Stimulated activated CD4-positive, alpha-beta T cell treated with anti-CD3 and anti-CD28 coated beads, TNF-alpha, amount 100 ng/mL, for 4 hours (primary cell): ENCODE data around the gene TENM4.

Experiments
- DNase-seq, 3 experiments: peaks; one replicate each; pipeline ENCODE4 v3.0.0-alpha.2; 2020; ENCODE audit warnings: low read depth in 3 of 3

TENM4 gene

DNA sequence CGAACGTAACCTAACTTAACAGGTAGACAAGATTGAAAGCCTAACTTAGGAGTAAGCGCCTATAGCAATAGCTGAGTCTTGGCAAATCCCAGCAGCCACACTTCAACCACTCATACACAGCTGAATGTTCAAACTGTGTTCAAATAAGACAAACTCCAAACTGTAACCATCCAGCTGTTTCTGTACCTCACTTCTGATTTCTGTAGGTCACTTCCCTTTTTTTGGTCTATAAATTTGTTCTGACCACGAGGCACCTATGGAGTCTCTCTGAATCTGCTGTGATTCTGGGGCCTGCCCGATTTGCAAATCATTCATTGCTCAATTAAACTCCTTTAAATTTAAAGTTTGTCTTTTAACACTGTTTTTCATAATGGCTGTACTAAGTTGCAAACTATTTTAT is 8.2 kb upstream of the TENM4 start:
- no peak for DNase-seq

GRCh38 chr11:79447038-79447786 is 6.4 kb upstream of the TENM4 start:
- DNase-seq, result no peak

DNA sequence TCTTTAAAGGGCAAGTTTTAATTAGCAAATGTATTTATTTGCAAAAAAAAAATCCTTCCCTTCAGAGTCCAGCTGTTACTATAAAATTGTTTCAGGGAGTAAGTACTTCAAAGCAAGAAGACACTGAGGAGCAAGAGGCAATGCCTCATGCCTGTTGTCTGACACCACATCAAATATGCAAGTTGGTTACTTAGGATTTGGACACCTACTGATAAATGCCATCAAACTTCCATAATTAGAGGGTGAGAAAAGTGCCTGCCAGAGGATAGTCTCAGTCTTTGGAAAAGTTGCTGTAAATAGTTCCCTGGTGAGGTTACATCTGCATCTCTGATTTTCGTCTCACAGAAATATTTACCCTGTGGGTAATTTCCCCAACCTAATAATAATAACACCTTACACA is 4.1 kb upstream of the TENM4 start:
- DNase-seq, result no peak

DNA sequence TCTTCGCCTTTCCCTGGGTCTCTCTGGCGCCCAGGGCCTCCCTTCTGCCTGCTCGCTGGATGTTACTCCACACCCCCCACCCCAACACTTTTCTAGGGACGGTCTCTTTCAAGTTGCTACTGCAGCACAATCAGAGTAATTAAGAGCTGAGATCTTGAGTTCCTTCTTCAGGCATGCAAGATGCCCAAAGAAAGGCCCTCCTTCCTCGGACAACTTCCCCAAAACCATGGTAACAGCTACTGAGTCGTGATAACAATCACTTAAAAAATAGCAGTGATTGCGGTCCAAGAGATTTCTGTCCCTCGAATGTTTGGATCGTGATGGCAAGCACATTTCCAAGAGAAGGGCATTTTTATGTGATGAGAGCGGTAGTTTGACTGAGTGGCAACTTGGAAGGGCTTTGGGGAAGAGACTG is 638 bp upstream of the TENM4 start:
- DNase-seq, result no peak

GRCh38 chr11:79439886-79440570 is 802 bp downstream of the TENM4 start:
- no peak for DNase-seq

- DNase-seq, result no peak
Measured at GRCh38 chr11:79439410-79439885, 1.4 kb downstream of the TENM4 start.

- DNase-seq, result no peak
Measured at GRCh38 chr11:79438631-79439409, 2.0 kb downstream of the TENM4 start.

- DNase-seq, result no peak
Measured at GRCh38 chr11:79437981-79438630, 2.7 kb downstream of the TENM4 start.

DNA sequence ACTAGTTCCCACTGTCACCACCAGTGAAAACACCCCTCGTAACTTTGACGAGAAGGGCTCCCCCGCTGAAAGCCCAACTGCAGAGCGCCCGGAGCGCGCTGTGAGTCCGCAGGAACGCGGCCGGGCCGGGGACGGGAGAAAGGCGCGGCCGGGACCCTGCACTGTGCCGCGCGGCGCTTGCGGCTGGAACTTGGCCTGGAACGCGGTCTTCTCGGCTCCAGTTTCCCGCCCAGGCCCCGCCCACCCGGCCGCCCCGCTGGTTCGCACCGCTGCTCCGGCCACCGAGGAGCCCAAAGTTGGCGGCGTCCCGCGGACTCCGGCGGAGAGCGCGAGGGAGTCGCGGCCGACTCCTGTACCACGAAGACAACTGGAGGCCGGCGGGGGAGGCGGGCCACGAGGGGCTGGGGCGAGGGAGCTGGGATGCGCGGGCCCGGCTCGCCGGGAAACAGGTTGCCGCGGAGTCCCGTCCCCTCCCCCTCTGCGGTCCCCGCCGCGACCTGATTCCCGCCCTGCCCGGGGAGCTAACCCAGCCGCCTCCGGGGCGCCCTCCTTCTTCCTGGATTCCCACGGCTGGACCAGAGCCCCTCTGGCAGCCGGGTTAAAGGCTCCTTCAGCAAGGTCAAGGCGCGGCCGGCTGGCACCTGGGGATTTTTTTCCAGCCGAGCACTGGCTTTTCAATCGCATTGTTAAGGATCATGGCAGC is 3.4 kb downstream of the TENM4 start:
- no peak for DNase-seq

GRCh38 chr11:79436919-79437277 is 3.9 kb downstream of the TENM4 start:
- no peak for DNase-seq

GRCh38 chr11:79434283-79434682 is 6.5 kb downstream of the TENM4 start:
- DNase-seq, result no peak

- DNase-seq, result no peak
Measured at GRCh38 chr11:79432138-79432537, 8.7 kb downstream of the TENM4 start.

- no peak for DNase-seq
Measured at GRCh38 chr11:79431535-79431934, 9.3 kb downstream of the TENM4 start.

DNA sequence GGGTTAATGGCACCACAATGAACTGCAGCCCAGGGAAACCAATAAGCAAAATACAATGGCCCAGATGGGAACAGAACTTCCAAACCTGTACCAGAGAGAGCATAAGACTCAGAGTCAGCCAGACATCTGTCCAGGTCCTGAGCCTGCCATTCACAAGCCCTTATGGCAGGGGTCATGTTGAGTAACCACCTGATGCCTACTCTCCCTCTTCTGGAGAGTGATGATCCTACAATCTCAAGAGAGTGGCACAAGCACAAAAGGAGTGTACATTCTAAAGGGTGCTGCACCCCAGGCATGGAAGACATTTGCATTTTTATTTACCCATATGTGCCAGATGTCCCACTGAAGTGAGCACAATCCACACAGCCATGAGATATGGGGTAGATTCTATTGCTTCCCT is 10.6 kb downstream of the TENM4 start:
- DNase-seq, result no peak

DNA sequence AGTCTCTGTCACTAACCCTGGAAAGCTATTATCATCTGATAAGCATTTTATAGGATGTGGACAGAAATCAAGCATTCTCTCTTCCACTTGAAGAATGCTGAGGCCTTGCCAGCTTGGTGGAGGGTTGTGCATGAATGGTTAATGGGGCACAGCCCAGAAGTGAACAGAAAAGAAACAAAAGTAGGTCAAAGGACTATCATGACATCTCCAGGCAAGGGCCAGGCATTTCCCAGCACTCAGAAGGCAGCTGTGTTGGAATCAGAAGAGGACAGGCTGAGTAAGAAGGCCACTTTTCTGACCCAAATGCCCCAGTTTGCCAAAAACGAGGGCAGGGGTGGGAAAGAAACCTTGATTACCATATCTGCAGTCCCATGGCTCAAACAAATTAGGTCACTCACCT is 12.4 kb downstream of the TENM4 start:
- DNase-seq, result no peak

GRCh38 chr11:79427611-79428327 is 13.1 kb downstream of the TENM4 start:
- no peak for DNase-seq

DNA sequence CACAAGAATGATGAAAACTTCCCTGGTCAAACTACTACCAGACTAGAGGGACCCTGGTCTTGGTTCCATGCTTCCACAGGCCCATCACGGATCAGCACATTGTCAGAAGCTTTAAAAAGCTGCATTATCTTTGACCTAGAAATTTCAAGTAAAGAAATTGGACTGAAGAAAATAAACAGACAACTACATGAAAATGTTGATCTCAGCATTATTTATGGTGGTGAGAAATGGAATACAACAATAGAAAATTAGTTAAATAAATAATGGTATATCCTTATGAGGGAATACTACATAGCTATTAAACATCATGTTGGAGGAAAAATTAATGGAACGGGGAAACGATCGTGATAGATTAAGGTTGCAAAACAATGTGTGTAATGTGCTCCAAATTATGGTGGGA is 13.7 kb downstream of the TENM4 start:
- no peak for DNase-seq

DNA sequence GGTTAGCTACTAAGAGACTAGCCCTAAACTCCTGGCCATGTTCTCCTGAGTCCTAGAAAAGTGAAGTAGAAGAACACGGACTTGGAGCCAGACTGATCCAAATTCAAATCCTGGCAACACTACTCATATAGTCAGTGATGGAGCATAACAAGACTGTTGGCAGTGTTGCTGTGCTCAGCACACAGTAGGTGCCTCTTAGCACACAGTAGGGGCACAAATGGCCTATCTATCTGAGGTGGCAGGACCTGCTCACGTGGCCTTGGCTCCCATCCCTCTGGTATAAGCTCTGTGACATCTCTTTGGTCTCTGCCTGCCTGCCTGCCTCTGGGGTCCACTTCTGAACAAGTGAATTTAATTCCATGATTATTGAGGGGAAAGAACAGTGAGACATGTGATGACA is 15.4 kb downstream of the TENM4 start:
- DNase-seq, result no peak

GRCh38 chr11:79423736-79424135 is 17.1 kb downstream of the TENM4 start:
- no peak for DNase-seq

- DNase-seq, result no peak
Measured at GRCh38 chr11:79422866-79423265, 18.0 kb downstream of the TENM4 start.

DNA sequence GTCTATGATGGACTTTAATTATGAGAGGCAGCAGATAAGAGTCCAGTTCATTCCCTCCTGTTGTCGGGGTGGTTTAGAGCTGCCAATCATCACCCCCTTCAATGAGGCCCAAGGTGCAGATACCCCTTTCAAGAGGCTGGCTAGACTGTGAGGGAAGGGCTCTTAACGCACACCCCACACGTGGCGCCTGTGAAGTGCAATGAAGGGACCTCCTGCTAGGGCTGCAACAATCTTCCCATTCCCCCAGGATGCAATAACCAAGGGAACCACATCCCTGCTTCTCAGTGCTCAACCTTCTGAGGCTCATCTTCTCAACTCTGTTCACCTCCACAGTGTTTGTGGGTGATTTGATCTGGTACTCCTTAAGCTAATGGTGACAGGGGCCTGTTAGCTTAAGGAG is 19.0 kb downstream of the TENM4 start:
- no peak for DNase-seq
